ENCODE measurements around the gene ZMAT2.

- no peak for TF ChIP-seq EZH2phosphoT487 (IDR thresholded peaks at IDR 0.05)
- no peak for TF ChIP-seq CTCF (IDR thresholded peaks at IDR 0.05)
- TF ChIP-seq EZH2 (IDR thresholded peaks at IDR 0.05), result no peak
Observed at GRCh38 chr5:140753561-140753960, 53.3 kb downstream of the ZMAT2 start.
